GM19035 (cell line): ENCODE results near the gene SPCS2.
"Not testable (repeated sequence)": the region's sequence is repeated elsewhere in the genome, so short reads cannot be mapped to it uniquely, and the experiment has no call there.

Experiments used
- ATAC-seq: cut with Tn5 transposase; IDR thresholded peaks from one replicate; pipeline ENCODE4 v1.9.1; 2021; ENCODE audit not compliant: unreplicated experiment

Gene SPCS2

GRCh38 chr11:74949753-74950137, 679 bp downstream of the SPCS2 start:
- ATAC-seq, result no peak

- no peak for ATAC-seq
Measured at GRCh38 chr11:74950374-74950969, 1.4 kb downstream of the SPCS2 start.

GRCh38 chr11:74951226-74951625, 2.2 kb downstream of the SPCS2 start:
- no peak for ATAC-seq

GRCh38 chr11:74952752-74953151, 3.7 kb downstream of the SPCS2 start:
- no peak for ATAC-seq

- no peak for ATAC-seq
Measured at GRCh38 chr11:74953451-74953850, 4.4 kb downstream of the SPCS2 start.

GRCh38 chr11:74954199-74954598, 5.1 kb downstream of the SPCS2 start:
- ATAC-seq, result no peak

- no peak for ATAC-seq
Measured at GRCh38 chr11:74956397-74957015, 7.4 kb downstream of the SPCS2 start.

GRCh38 chr11:74957937-74958629, 9.0 kb downstream of the SPCS2 start:
- ATAC-seq, result no peak

- not testable (repeated sequence) for ATAC-seq
Measured at GRCh38 chr11:74960128-74960527, 11.1 kb downstream of the SPCS2 start.

GRCh38 chr11:74966651-74967050, 17.6 kb downstream of the SPCS2 start:
- no peak for ATAC-seq

- ATAC-seq, result no peak
Measured at GRCh38 chr11:74970852-74971395, 21.9 kb downstream of the SPCS2 start.

- no peak for ATAC-seq
Measured at GRCh38 chr11:74971424-74971823, 22.4 kb downstream of the SPCS2 start.

GRCh38 chr11:74978041-74978440, 29.0 kb downstream of the SPCS2 start:
- ATAC-seq, result no peak

- ATAC-seq, result no peak
Measured at GRCh38 chr11:74980634-74981033, 31.6 kb downstream of the SPCS2 start.

GRCh38 chr11:74981888-74982287, 32.8 kb downstream of the SPCS2 start:
- no peak for ATAC-seq

GRCh38 chr11:74984070-74984469, 35.0 kb downstream of the SPCS2 start:
- no peak for ATAC-seq

GRCh38 chr11:74984730-74985129, 35.7 kb downstream of the SPCS2 start:
- ATAC-seq, result no peak

- peak; percentile 86 for ATAC-seq
Measured at GRCh38 chr11:74988541-74989259, 39.6 kb downstream of the SPCS2 start, which contains the start of gene NEU3. NEU3 (plus strand) TSS chr11:74988933; CDS start chr11:74989061, 128 bp downstream.

GRCh38 chr11:74989260-74989638, 40.2 kb downstream of the SPCS2 start:
- no peak for ATAC-seq

- not testable (repeated sequence) for ATAC-seq
Measured at GRCh38 chr11:74990150-74990549, 41.1 kb downstream of the SPCS2 start.

- ATAC-seq, result no peak
Measured at GRCh38 chr11:74990941-74991340, 41.9 kb downstream of the SPCS2 start.
